ENCODE data around the gene CTNNBIP1. TPM values are rescaled to one million over a fixed set of nuclear protein-coding genes. Genes with fewer than 3 reads are reported as not detected.

The CTNNBIP1 gene
- total and polyA plus RNA-seq, 9 of the 15 experiments (the other 6 are each of a cell fraction or from before 2014, with no cell fraction given): 0.65 to 29.2 (median 14.7) TPM

GRCh38 chr1:9942399-9942938 is 32.4 kb upstream of the CTNNBIP1 start (continued):
- TF ChIP-seq, protein P1, sequence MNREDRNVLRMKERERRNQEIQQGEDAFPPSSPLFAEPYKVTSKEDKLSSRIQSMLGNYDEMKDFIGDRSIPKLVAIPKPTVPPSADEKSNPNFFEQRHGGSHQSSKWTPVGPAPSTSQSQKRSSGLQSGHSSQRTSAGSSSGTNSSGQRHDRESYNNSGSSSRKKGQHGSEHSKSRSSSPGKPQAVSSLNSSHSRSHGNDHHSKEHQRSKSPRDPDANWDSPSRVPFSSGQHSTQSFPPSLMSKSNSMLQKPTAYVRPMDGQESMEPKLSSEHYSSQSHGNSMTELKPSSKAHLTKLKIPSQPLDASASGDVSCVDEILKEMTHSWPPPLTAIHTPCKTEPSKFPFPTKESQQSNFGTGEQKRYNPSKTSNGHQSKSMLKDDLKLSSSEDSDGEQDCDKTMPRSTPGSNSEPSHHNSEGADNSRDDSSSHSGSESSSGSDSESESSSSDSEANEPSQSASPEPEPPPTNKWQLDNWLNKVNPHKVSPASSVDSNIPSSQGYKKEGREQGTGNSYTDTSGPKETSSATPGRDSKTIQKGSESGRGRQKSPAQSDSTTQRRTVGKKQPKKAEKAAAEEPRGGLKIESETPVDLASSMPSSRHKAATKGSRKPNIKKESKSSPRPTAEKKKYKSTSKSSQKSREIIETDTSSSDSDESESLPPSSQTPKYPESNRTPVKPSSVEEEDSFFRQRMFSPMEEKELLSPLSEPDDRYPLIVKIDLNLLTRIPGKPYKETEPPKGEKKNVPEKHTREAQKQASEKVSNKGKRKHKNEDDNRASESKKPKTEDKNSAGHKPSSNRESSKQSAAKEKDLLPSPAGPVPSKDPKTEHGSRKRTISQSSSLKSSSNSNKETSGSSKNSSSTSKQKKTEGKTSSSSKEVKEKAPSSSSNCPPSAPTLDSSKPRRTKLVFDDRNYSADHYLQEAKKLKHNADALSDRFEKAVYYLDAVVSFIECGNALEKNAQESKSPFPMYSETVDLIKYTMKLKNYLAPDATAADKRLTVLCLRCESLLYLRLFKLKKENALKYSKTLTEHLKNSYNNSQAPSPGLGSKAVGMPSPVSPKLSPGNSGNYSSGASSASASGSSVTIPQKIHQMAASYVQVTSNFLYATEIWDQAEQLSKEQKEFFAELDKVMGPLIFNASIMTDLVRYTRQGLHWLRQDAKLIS (CRISPR knock-in tag; IDR thresholded peaks at IDR 0.05): 0 out of 2 replicates have a peak, but pooled peaks have one; percentile 18
- TF ChIP-seq, protein P2, sequence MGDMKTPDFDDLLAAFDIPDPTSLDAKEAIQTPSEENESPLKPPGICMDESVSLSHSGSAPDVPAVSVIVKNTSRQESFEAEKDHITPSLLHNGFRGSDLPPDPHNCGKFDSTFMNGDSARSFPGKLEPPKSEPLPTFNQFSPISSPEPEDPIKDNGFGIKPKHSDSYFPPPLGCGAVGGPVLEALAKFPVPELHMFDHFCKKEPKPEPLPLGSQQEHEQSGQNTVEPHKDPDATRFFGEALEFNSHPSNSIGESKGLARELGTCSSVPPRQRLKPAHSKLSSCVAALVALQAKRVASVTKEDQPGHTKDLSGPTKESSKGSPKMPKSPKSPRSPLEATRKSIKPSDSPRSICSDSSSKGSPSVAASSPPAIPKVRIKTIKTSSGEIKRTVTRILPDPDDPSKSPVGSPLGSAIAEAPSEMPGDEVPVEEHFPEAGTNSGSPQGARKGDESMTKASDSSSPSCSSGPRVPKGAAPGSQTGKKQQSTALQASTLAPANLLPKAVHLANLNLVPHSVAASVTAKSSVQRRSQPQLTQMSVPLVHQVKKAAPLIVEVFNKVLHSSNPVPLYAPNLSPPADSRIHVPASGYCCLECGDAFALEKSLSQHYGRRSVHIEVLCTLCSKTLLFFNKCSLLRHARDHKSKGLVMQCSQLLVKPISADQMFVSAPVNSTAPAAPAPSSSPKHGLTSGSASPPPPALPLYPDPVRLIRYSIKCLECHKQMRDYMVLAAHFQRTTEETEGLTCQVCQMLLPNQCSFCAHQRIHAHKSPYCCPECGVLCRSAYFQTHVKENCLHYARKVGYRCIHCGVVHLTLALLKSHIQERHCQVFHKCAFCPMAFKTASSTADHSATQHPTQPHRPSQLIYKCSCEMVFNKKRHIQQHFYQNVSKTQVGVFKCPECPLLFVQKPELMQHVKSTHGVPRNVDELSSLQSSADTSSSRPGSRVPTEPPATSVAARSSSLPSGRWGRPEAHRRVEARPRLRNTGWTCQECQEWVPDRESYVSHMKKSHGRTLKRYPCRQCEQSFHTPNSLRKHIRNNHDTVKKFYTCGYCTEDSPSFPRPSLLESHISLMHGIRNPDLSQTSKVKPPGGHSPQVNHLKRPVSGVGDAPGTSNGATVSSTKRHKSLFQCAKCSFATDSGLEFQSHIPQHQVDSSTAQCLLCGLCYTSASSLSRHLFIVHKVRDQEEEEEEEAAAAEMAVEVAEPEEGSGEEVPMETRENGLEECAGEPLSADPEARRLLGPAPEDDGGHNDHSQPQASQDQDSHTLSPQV (IDR thresholded peaks at IDR 0.05): no peak
- no peak for TF ChIP-seq SIN3B (IDR thresholded peaks at IDR 0.05; ENCODE audit: low read depth)
- no peak for TF ChIP-seq SREBF1 (IDR thresholded peaks at IDR 0.05; ENCODE audit: borderline replicate concordance, low read depth, low read length)
- TF ChIP-seq MEF2A (IDR thresholded peaks at IDR 0.05; ENCODE audit: control insufficient read depth, low read depth, low read length): no peak
- no peak for TF ChIP-seq PURB (CRISPR knock-in tag; IDR thresholded peaks at IDR 0.05; ENCODE audit: low read depth)
- no peak for TF ChIP-seq HNRNPLL (IDR thresholded peaks at IDR 0.05; ENCODE audit: low read depth, low read length, poor library complexity, severe bottlenecking)
- TF ChIP-seq CEBPB (tag; IDR thresholded peaks at IDR 0.05): no peak
- no peak for TF ChIP-seq MIER1 (IDR thresholded peaks at IDR 0.05; ENCODE audit: low read depth)
- peak; percentile 33; the same call in 1 of the 2 replicates for TF ChIP-seq HES1 (IDR thresholded peaks at IDR 0.05; ENCODE audit: low read depth)
- no peak; the same call in 1 of the 2 replicates for TF ChIP-seq ETV1 (tag; conservative IDR thresholded peaks at IDR 0.05; ENCODE audit: low read depth)
- TF ChIP-seq FOXJ2 (tag; IDR thresholded peaks at IDR 0.05): peak; percentile 56; the same call in 1 of the 2 replicates
- TF ChIP-seq, protein P3, sequence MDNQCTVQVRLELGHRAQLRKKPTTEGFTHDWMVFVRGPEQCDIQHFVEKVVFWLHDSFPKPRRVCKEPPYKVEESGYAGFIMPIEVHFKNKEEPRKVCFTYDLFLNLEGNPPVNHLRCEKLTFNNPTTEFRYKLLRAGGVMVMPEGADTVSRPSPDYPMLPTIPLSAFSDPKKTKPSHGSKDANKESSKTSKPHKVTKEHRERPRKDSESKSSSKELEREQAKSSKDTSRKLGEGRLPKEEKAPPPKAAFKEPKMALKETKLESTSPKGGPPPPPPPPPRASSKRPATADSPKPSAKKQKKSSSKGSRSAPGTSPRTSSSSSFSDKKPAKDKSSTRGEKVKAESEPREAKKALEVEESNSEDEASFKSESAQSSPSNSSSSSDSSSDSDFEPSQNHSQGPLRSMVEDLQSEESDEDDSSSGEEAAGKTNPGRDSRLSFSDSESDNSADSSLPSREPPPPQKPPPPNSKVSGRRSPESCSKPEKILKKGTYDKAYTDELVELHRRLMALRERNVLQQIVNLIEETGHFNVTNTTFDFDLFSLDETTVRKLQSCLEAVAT (IDR thresholded peaks at IDR 0.05): no peak
- TF ChIP-seq ZNF3 (CRISPR knock-in tag; IDR thresholded peaks at IDR 0.05): no peak
- no peak for TF ChIP-seq ZFP91 (CRISPR knock-in tag; IDR thresholded peaks at IDR 0.05)
- TF ChIP-seq MBD2 (IDR thresholded peaks at IDR 0.05; ENCODE audit: borderline replicate concordance, low read depth): no peak
